ENCODE results near the gene REV3L.
"Not testable (repeated sequence)": the region's sequence is repeated elsewhere in the genome, so short reads cannot be mapped to it uniquely, and the experiment has no call there.

REV3L gene

GRCh38 chr6:111379831-111380230 lies 103.2 kb downstream of the REV3L start:
- no peak for DNase-seq (ENCODE audit: low read depth in 2 of 2)

DNA sequence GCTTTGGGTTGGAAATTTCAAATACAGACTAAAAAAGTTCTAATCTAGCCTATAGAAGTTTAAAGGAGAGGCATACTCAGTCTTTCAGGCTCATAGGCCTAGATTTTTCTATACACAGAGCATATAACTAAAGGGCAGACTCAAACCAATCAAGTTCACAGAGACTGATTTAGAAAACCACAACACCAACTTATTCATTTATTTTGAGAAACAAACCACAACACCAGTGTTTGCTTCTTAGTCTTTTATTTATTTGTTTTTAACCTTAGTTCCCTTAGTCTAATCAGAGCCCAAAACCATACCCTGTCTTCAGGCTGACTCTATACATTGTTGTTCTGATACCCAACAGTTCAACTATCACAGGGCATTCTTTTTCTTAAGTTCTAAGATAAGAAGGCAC lies 103.7 kb downstream of the REV3L start:
- no peak for DNase-seq (ENCODE audit: low read depth in 2 of 2)

DNA sequence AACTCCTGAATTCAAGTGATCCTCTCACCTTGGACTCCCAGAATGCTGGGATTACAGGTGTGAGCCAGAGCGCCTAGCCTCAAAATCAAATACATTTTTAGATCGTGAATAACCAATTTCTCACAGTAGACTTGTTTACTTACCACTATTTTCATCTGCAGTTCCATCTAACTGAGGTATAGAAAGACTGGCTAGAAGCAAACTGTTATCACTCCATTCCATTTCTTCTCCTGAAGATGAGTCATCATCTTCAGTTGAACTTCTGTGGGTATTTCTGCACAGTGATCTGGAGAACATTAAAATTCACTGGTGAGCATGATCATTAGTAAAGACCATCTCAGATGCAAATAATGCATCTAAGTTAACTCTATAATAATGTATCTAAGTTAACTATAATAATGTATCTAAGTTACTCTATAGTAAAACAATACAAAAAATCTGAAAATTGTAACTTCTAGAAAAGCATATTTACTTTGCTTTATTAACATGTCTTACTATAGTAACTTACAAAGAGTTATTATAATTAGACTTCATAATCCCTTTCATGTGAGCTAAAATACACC lies 105.4 kb downstream of the REV3L start:
- DNase-seq (ENCODE audit: low read depth in 2 of 2): no peak

- DNase-seq (ENCODE audit: low read depth in 2 of 2): no peak
These were observed 115.5 kb downstream of the REV3L start for GRCh38 chr6:111367393-111368088.

GRCh38 chr6:111361648-111362047 lies 121.4 kb downstream of the REV3L start:
- no peak for DNase-seq (ENCODE audit: low read depth in 2 of 2)

GRCh38 chr6:111358454-111358853 lies 124.6 kb downstream of the REV3L start:
- DNase-seq (ENCODE audit: low read depth in 2 of 2): no peak

GRCh38 chr6:111357705-111358104 lies 125.3 kb downstream of the REV3L start:
- no peak for DNase-seq (ENCODE audit: low read depth in 2 of 2)

GRCh38 chr6:111356551-111356950 lies 126.5 kb downstream of the REV3L start:
- no peak for DNase-seq (ENCODE audit: low read depth in 2 of 2)

GRCh38 chr6:111354758-111355555 lies 128.1 kb downstream of the REV3L start:
- DNase-seq (ENCODE audit: low read depth in 2 of 2): no peak

DNA sequence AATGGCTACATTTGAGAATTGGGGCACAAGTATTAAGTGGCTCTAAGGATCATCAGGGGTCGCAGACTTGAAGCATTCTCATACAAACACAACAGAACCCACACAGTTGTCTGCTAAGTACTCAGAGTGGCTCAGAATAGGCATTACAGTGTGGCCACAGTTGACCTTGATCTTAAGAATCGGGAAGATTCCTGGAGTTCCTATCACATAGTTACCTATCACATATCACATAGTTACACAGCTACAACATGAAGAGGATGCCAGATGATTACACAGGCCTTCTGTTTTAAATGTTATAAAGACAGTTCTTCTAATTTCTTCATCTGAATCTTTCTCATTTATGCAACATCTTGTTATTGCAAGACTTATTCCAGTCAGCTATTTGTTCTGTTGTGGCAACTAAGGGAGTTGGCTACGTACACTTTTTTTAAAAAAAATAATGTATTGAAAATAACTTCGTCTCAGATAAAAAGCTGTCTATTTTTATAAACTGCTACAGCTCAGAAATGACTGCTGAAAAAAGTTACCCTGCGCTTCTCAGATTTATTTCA lies 129.0 kb downstream of the REV3L start:
- DNase-seq (ENCODE audit: low read depth in 2 of 2): no peak

DNA sequence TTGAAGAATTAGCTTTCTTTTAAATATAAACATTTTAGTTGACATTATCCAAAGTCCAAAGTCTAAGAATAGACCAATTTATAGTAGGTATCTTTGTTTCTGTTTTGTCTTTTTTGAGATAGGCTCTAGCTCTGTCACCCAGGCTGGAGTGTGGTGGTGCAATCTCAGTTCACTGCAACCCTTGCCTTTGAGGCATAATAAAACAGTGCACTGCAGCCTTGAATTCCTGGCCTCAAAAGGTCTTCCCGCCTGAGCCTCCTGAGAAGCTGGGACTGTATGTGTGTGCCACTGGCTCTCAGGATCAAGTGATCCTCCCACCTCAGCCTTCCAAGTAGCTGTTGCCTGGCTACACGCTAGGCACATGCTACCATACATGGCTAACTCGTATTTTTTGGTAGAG lies 135.4 kb downstream of the REV3L start:
- no peak for DNase-seq (ENCODE audit: low read depth in 2 of 2)

GRCh38 chr6:111342913-111343312 lies 140.1 kb downstream of the REV3L start:
- DNase-seq (ENCODE audit: low read depth in 2 of 2): no peak

GRCh38 chr6:111339294-111339693 lies 143.7 kb downstream of the REV3L start:
- no peak for DNase-seq (ENCODE audit: low read depth in 2 of 2)

DNA sequence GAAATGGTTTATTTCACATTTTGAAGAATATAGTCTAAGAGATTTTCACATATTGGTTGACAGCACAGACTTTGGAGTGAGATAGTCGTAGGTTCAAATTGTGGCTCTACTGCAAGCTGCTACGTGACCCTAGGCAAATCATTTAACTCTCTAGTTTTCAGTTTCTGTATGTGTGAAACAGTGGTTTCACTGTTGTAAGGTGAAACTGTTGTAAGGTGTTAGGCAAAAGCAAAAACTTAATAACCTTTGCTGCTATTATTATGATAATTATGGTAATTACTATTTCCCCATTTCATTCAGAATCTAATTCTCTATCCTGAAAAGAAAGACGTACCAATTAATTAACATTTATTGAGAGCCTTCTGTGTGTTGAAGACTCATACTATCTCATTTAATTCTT lies 144.2 kb downstream of the REV3L start:
- DNase-seq (ENCODE audit: low read depth in 2 of 2): no peak

DNA sequence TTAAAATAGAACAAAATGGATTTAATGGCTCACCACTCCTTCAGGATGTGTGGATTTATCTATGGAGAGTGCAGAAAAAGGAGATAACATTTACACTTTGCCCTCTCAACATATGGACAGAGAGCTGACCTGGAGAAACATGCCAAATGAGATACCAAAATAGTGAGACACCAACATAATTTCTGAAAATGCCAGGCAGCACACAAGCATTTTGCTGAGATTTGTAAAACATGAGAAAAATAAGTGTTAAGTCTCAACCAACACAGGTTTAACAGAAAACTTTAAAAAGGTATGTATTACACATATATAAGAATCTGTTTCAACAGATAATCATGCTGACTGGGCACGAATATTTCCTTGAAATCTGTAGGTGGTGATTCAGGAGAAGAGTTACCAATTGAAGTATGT lies 145.2 kb downstream of the REV3L start:
- no peak for DNase-seq (ENCODE audit: low read depth in 2 of 2)

DNA sequence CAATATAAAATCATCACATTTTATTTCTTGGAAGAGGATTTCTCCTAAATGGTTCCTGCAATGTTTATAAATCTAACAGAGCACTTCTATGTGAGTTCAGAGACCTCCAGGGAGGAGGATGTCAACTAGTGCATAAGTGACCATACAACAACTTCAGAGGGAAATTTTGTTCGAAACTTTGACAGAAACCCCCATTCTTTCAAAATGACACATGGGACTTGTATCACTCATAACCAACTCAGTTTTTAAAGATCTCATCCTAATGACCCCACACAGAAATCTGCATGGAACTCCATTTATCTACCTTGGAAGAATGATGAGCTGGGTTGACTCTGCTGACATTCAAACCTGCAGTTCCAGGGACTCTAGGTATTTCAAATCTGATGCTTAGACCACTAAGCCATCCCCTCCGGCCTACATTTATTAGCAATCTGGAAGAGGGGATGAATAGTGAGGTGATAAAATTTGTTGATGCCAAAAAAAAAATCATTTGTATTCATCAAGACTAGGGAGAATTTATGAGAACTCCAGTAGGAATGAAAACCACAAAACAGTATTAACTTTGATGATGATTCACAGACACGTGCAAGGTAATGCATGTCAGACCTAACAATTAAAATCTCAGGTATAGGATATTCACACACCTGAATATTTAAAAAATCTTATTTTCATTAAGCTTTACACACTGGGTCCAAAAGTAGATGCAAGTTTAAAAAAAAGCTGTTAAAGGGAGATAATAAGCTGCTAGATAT lies 153.0 kb downstream of the REV3L start:
- no peak for DNase-seq (ENCODE audit: low read depth in 2 of 2)

DNA sequence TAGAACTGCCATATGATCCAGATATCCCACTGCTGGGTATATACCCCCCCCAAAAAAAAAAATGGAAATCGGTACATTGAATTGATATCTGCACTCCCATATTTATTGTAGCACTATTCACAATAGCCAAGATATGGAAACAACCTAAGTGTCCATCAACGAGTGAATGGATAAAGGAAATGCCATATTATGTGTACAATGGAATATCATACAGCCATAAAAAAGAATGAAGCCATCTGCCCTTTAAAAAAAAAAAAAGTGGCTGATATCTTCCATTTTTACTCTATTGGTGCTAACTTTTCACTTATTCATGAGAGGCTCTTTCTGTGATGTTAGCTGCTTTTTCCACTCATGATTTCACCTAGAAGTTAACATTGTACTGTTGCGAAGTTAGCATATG lies 156.5 kb downstream of the REV3L start:
- DNase-seq (ENCODE audit: low read depth in 2 of 2): no peak

DNA sequence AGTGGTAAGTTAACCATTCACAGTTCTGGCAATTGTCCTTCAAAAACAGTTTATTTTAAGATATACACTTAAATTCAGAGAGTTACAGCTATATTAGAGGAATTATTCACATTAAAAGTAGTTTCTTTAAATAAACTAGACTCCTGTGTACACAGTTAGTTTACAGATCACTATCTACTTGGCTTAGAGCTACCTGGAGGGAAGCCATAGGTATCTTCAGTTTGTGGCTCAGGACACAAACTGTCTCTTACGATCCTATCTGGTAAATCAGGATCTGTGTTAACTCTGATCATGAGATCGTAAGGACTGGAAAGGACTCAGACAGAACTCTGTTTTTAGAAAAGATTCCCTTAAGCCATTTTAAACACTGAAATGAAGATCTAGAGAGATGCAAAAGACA lies 160.9 kb downstream of the REV3L start:
- DNase-seq (ENCODE audit: low read depth in 2 of 2): no peak

DNA sequence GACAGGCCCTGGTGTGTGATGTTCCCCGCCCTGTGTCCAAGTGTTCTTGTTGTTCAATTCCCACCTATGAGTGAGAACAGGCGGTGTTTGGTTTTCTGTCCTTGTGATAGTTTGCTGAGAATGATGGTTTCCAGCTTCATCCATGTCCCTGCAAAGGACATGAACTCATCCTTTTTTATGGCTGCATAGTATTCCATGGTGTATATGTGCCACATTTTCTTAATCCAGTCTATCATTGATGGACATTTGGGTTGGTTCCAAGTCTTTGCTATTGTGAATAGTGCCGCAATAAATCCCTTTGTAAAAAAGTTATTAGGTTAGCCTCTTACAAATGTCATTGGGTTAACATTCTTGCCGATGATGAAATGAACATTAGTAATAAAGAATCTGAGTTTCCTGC lies 175.1 kb downstream of the REV3L start:
- not testable (repeated sequence) for DNase-seq (ENCODE audit: low read depth in 2 of 2)

DNA sequence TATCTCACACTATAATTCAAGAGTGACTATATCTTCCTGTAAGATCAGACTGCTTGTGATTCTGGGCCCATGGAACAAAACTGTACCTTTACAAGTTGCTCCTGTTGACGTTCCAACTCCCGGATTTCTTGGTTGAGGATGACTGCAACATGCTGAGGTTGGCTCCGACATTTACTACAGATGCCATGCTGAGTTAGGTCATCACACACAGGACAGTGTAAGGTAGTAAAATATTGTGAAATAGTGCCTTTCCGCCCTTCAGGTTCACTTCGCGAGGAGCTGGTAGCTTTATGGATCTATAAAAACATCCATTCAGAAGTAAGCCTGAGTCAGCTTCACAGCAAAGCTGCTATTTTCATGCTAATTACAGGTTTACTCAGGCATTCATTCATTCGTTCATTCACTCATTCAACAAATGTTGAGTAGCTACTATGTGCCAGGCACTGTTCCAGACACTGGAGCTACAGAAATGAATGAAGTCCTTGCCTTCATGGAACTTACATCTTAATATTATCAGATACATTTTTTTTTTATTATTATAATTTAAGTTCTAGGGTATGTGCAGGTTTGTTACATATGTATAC lies 175.7 kb downstream of the REV3L start:
- DNase-seq (ENCODE audit: low read depth in 2 of 2): no peak

GRCh38 chr6:111306104-111306888 lies 176.7 kb downstream of the REV3L start:
- no peak for DNase-seq (ENCODE audit: low read depth in 2 of 2)

Measured in stimulated activated CD4-positive, alpha-beta T cell treated with anti-CD3 and anti-CD28 coated beads, Interleukin-1b, Interleukin-23, amount 100 ng/mL, for 4 hours (primary cell).